HG02678 (cell line): ENCODE measurements around the gene MCTP1.
"Not testable (repeated sequence)": the region's sequence is repeated elsewhere in the genome, so short reads cannot be mapped to it uniquely, and the experiment has no call there.

ENCODE experiments used
- ATAC-seq: cut with Tn5 transposase; IDR thresholded peaks from one replicate; pipeline ENCODE4 v1.9.1; 2021; ENCODE audit warnings: mild to moderate bottlenecking, moderate library complexity; ENCODE audit not compliant: unreplicated experiment

Gene MCTP1

DNA sequence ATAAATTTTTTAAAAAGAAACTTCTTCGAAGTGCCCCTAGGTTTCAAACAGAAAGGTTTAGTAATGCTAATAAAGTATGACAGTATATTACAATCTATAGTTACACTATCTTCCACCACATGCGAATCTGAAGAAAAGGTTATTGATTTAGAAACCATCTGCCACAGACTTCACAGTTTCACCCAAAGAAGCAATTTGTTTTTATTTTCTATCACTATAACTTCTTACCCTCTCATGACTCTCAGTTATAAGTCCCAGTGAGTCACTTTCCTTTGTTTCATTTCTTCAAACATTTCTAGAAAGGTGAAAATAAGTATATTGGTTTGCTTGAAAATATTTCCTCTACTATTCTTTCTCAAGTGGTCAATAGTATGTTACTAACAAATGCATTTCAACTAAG lies 93.6 kb downstream of the MCTP1 start:
- ATAC-seq: peak; percentile 93

DNA sequence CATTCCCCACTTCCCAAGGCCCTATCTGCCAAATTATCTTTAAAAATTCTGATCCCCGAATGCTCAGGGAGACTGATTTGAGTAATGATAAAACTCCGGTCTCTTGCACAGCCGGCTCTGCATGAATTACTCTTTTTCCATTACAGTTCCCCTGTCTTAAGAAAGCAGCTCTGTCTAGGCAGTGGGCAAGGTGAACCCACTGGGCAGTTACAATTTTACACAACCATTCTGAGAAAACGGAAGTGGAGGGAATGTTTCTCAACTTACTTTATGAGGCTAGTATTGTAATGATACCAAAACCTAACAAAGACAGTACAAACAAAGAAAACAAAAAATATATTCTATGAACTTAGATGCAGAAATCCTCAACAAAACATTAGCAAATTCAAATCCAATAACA lies 100.0 kb downstream of the MCTP1 start:
- ATAC-seq: no peak

DNA sequence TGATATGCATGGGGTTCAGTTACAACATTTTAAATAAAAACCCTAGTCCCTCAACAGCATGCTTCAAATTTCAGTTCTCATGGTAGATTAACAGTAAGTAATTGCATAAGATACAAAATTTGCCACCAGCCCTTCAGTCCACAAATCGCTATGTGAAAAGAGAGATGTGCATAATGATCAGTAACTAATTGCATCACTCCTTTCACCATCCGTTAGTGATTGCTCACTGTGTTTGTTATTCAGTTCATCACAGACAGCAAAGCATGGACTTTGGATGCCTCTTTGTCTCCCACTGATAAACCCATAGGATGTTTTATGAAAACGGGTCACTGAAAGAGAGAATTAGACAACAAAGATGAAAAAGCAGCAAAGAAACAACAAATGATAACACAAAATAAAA lies 103.2 kb downstream of the MCTP1 start:
- ATAC-seq: no peak

- no peak for ATAC-seq
Measured at GRCh38 chr5:95178046-95178651, 106.7 kb downstream of the MCTP1 start.

DNA sequence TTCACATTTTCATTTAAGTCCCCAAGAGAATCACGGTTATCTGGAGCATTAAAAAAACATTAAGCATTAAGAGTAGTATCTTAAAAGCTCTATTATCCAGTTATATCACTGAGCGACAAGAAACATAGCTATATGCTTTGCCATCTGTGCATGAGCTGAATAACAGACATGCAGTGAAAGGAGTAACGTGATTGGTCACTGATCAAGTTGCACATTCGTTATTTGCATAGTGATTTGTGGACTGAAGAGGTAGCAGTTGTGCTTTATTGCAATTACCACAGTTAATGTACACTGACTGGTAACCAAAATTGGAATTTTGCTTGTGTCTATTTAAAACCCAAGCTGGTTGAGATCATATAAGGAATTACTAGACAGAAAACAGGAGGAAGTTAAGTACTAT lies 107.4 kb downstream of the MCTP1 start:
- no peak for ATAC-seq

DNA sequence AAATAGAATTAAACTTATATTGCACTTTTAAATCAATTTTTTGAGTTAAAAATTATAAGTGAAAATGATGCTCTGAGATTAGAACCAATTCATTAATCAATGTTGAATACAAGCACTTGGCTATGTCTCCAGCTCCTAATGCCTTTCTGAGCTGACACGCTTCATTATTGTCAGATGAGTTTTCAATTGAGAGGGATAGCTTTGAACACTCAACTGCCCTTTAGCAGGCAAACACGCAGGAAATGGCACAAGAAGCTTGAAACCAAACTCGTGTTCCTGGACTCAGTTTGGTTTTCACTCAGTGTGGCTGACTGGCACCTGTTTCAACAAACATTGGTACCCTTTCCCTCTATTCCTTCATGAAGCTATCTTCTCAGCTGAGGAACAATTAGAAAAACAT lies 109.8 kb downstream of the MCTP1 start:
- no peak for ATAC-seq

DNA sequence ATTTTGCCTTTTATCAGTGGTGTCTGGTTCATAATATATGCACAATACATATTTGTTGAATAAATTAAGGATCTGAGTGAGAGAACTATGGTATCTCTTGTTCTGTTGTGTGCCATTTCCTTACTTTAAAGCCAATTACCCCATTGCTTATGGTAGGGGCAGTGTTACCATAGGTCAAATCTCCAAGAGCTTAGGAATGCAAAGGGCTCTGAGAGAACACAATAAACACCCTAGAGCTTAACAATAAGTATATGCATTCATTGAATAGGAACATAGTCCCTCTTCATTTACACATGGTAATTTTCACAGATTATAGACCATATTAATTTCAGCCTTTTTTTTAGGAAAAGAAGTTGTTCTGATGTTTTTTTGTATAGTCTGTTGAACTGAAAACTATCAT lies 112.2 kb downstream of the MCTP1 start:
- ATAC-seq: no peak

DNA sequence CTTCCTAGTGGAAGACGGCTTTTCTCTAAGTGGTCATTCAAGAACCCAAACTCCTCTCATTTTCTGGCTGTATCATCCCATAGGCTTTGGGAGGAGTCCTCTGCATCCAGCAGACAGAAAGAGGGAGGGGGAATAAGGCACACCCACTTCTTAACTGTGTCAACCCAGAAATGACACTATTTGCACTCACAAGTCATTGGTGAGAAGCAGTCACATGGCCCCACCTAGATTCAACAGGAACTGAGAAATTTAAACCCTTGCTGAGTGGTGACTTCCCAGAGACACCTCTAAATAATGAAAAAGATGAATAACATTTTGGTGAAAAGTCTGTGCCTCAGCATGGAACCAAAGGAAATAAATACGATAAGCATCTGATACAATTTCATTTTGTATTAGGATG lies 120.0 kb downstream of the MCTP1 start:
- no peak for ATAC-seq

- ATAC-seq: no peak
Measured at GRCh38 chr5:95163079-95163478, 121.8 kb downstream of the MCTP1 start.

DNA sequence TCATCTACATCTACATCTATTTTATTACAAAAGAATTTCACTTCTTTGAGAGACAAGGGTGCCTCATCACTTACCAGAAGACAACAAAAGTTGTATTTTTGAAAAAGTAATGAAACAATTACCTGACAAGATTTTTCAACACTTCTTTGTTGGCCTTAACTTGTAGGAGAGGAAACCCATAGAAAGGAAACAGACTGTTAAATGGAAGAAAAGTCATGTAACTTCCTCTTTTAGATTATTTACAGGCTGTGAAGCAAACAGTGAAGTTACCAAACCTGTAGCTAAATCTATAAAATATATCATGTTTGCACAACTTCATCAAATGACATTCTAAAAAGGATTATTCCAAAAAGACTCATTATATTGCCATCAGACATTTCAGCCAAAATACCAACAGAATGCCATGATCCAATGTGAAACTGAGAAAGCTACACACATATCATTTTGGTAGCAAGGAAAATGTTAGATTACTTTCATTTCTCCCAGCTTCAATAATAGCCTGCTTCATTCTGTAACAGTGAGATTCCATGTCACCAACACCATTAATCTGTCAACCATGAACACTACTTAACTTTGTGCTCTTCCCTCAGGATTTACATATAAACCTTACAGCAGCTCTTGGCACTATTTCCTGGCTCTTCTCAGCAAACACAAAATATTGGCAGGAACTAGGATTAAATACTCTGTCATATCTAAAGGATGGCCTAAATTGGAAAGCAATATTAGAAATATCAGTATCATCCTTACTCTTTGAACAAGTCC lies 122.5 kb downstream of the MCTP1 start:
- ATAC-seq: no peak

DNA sequence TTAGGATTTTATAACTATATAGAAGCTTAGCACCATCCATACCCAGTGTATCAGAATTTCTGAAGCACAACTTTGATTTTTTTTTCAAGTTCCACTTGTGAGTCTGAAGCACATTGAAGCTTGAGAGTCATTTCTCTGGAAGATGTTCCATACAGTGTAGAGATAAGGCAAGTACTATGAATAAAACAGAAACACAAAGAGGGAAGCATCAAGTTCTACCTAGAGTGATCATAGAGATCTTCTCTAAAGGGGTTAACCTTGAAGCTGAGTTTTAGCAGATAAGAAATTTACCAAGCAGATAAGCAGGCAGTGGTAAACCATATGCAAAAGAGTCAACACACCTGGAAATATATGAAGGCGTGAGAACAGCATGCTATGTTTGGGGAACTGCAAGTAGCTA lies 125.3 kb downstream of the MCTP1 start:
- ATAC-seq: no peak

DNA sequence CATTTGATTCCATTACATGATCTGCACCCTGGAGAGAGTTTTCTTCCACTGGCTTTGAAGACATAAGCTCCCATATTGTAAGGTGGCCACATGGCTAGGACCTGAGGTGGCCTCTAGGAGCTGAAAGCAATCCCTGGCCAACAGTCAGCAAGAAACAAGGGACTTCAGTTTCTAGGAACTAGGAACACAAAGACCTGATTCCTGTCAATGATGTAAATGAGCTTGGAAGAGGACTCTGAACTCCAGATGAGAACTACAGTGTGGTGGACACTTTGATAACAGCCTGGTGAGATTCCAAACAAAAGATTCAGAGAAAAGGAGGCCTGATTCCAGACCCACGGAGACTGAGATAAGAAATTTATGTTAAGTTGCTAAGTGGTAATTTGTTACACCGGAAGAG lies 129.0 kb downstream of the MCTP1 start:
- ATAC-seq: no peak

GRCh38 chr5:95153511-95153910 lies 131.4 kb downstream of the MCTP1 start:
- ATAC-seq: no peak

DNA sequence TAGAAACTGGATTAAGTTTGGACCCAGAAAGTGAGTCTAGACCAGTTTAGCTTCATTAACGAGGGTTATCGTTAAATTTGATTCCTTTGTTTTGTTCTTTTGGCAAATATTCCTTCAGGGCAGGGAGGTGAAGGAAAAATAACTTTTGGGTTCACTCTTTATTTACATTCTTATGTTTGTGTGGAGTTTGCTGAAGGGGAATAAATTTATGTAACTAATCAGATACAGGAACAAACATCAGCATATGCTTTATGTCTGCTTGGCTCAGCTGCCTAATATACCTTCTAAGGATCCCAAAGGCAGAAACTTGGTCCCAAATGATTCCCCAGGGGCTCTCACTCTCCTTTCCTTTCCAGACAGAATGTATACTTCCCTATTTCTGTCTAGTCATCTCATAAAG lies 132.4 kb downstream of the MCTP1 start:
- ATAC-seq: no peak

- no peak for ATAC-seq
Measured at GRCh38 chr5:95152131-95152530, 132.8 kb downstream of the MCTP1 start.

DNA sequence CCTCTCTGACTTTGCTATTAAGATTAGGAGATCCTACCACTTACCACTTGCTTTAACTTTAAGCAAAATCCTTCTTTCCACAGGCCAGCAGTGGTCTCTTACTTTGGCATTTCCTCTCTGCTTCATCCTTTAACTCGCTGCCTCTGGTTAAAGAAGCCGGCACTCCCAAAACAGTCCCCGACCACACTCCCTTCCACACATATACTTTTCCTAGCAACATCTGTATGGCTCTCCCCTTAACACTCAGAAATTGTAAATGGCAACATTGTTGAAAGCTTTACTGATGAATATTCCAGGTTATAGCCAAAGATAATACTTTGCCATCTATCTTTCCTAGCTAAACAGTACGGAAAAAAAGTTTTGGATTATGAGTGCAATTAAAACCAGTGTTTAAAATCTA lies 133.2 kb downstream of the MCTP1 start:
- no peak for ATAC-seq

DNA sequence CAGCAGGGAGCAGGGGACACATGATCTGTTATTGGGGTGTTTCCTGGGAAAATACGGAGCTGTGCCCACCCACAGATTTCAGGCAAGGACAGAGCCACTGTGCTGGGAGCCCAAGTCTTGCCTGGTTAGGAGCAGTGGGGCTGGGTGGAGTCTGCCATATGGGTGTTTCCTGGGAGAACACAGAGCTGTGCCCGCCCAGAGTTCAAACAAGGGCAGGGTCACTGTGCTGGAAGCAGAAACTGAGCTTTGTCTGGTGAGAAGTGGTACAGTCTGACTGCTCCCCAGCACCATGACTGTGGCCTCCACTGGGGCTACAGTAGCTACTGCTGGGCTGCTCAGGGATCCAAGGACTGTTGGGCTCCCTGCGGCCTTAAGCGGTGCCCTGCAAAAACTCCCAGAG lies 135.5 kb downstream of the MCTP1 start:
- no peak for ATAC-seq

- no peak for ATAC-seq
Measured at GRCh38 chr5:95148453-95148852, 136.4 kb downstream of the MCTP1 start.

DNA sequence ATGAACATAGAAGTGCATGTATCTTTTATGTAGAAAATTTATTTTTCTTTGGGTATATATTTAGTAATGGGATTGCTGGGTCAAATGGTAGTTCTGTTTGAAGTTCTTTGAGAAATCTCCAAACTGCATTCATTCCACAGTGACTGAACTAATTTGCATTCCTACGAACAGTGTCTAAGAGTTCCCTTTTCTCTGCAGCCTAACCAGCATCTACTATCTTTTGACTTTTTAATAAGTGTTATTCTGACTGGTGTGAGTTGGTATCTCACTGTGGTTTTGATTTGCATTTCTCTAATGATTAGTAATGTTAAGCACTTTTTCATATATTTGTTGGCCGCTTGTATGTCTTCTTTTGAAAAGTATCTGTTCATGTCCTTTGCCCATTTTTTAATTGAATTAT lies 141.0 kb downstream of the MCTP1 start:
- ATAC-seq: not testable (repeated sequence)

GRCh38 chr5:95142145-95142544 lies 142.7 kb downstream of the MCTP1 start:
- no peak for ATAC-seq

GRCh38 chr5:95141141-95141540 lies 143.8 kb downstream of the MCTP1 start:
- ATAC-seq: no peak

DNA sequence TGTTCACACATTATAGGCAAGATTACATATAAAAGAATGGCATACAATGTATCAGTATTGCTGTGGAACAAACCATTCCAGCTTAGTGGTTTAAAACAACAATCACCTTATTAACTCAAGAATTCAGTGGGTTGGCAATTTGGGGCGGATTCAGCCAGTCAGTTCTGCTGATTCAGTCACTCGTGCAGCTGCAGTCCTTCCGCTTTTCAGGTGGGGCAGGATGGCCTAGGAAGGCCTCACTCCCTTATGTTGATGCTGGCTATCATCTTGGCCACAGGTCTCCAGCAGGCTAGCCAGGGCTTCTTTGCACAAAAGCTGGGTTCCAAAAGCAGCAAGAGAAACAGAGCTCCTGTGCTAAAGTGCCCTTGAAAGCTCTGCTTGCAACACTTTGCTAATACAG lies 150.6 kb downstream of the MCTP1 start:
- ATAC-seq: no peak

GRCh38 chr5:95132096-95132495 lies 152.8 kb downstream of the MCTP1 start:
- no peak for ATAC-seq
